SK-N-SH treated with all-trans-retinoic acid at 6 μM for 48 hours (cell line): ENCODE results near the gene ATG13.

Experiments used
- ARNTL ChIP-seq: fragments of 450-650 bp; formaldehyde crosslinking; IDR thresholded peaks from 2 replicates; pipeline ENCODE4 v1.5.0; 2020; ENCODE audit warnings: low read depth, mild to moderate bottlenecking, moderate library complexity, borderline replicate concordance
- CSDC2 ChIP-seq: fragments of 250-450 bp; sonication (Bioruptor Pico); IDR thresholded peaks from 2 replicates; pipeline ENCODE4 v1.5.0; 2020; ENCODE audit warnings: mild to moderate bottlenecking, moderate library complexity
- ESRRG ChIP-seq: fragments of 250-450 bp; sonication (Bioruptor Pico); IDR thresholded peaks from 2 replicates; pipeline ENCODE4 v1.6.1; 2021; ENCODE audit warnings: mild to moderate bottlenecking
- OSR1 ChIP-seq: fragments of 250-450 bp; sonication (Bioruptor Pico); IDR thresholded peaks from 2 replicates; pipeline ENCODE4 v1.8.0; 2022; ENCODE audit warnings: moderate library complexity, mild to moderate bottlenecking, inconsistent platforms
- SNAI2 ChIP-seq: fragments of 250-450 bp; sonication (Bioruptor Pico); IDR thresholded peaks from 2 replicates; pipeline ENCODE4 v1.5.0; 2020; ENCODE audit warnings: mild to moderate bottlenecking, moderate library complexity
- TOX ChIP-seq: fragments of 250-450 bp; sonication (Bioruptor Pico); IDR thresholded peaks from 2 replicates; pipeline ENCODE4 v1.8.0; 2021; ENCODE audit warnings: mild to moderate bottlenecking, moderate library complexity, borderline replicate concordance
- ZC3H10 ChIP-seq: fragments of 250-450 bp; sonication (Bioruptor Pico); IDR thresholded peaks from 2 replicates; pipeline ENCODE4 v1.5.1; 2021; ENCODE audit warnings: mild to moderate bottlenecking, moderate library complexity
- ZFP3 ChIP-seq: fragments of 250-450 bp; sonication (Bioruptor Pico); IDR thresholded peaks from 2 replicates; pipeline ENCODE4 v1.5.0; 2020; ENCODE audit warnings: mild to moderate bottlenecking, moderate library complexity
- ZNF70 ChIP-seq: fragments of 450-650 bp; formaldehyde crosslinking; IDR thresholded peaks from 2 replicates; pipeline ENCODE4 v1.5.0; 2020; ENCODE audit warnings: mild to moderate bottlenecking, moderate library complexity
- TF ChIP-seq, protein P1 (sequence below): fragments of 250-450 bp; sonication (Bioruptor Pico); IDR thresholded peaks from 2 replicates; pipeline ENCODE4 v1.8.0; 2020; ENCODE audit warnings: mild to moderate bottlenecking, moderate library complexity, borderline replicate concordance
- TF ChIP-seq, protein P2 (sequence below): fragments of 250-450 bp; sonication (Bioruptor Pico); IDR thresholded peaks from 2 replicates; pipeline ENCODE4 v1.5.1; 2020; ENCODE audit warnings: low read depth, mild to moderate bottlenecking, moderate library complexity
- TF ChIP-seq, protein P3 (sequence below): fragments of 250-450 bp; sonication (Bioruptor Pico); IDR thresholded peaks from 2 replicates; pipeline ENCODE4 v1.5.1; 2021; ENCODE audit warnings: mild to moderate bottlenecking, moderate library complexity
- TF ChIP-seq, protein P4 (sequence below): fragments of 250-450 bp; sonication (Bioruptor Pico); IDR thresholded peaks from 2 replicates; pipeline ENCODE4 v1.8.0; 2021; ENCODE audit warnings: low read depth, mild to moderate bottlenecking, moderate library complexity, borderline replicate concordance

DNA sequence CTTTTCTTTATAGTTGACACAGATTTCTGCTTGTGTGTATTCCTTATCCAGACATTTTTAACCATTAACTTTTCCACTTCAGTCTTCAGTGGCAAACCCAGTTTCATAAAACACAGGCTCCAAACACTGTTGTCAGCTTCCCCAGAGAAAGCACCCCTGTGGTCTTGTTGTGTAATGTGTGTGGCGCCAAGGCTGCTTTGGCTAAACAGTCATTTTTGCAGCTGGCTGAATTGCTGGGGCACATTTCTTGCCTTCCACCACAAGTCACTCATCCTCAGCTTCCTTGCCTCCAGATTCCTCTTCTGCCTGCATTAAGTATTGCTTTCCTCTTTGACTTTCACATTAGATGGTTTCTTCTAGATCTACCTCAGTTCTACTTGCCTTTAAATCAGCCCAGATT lies 42.6 kb downstream of the ATG13 start:
- TF ChIP-seq SNAI2 (CRISPR knock-in tag) = no peak
- TF ChIP-seq, protein P1, sequence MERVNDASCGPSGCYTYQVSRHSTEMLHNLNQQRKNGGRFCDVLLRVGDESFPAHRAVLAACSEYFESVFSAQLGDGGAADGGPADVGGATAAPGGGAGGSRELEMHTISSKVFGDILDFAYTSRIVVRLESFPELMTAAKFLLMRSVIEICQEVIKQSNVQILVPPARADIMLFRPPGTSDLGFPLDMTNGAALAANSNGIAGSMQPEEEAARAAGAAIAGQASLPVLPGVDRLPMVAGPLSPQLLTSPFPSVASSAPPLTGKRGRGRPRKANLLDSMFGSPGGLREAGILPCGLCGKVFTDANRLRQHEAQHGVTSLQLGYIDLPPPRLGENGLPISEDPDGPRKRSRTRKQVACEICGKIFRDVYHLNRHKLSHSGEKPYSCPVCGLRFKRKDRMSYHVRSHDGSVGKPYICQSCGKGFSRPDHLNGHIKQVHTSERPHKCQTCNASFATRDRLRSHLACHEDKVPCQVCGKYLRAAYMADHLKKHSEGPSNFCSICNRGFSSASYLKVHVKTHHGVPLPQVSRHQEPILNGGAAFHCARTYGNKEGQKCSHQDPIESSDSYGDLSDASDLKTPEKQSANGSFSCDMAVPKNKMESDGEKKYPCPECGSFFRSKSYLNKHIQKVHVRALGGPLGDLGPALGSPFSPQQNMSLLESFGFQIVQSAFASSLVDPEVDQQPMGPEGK = no peak
- TF ChIP-seq ARNTL = no peak
- TF ChIP-seq, protein P2, sequence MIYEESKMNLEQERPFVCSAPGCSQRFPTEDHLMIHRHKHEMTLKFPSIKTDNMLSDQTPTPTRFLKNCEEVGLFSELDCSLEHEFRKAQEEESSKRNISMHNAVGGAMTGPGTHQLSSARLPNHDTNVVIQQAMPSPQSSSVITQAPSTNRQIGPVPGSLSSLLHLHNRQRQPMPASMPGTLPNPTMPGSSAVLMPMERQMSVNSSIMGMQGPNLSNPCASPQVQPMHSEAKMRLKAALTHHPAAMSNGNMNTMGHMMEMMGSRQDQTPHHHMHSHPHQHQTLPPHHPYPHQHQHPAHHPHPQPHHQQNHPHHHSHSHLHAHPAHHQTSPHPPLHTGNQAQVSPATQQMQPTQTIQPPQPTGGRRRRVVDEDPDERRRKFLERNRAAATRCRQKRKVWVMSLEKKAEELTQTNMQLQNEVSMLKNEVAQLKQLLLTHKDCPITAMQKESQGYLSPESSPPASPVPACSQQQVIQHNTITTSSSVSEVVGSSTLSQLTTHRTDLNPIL (CRISPR knock-in tag) = no peak
- TF ChIP-seq CSDC2 (CRISPR knock-in tag) = no peak
- TF ChIP-seq, protein P3, sequence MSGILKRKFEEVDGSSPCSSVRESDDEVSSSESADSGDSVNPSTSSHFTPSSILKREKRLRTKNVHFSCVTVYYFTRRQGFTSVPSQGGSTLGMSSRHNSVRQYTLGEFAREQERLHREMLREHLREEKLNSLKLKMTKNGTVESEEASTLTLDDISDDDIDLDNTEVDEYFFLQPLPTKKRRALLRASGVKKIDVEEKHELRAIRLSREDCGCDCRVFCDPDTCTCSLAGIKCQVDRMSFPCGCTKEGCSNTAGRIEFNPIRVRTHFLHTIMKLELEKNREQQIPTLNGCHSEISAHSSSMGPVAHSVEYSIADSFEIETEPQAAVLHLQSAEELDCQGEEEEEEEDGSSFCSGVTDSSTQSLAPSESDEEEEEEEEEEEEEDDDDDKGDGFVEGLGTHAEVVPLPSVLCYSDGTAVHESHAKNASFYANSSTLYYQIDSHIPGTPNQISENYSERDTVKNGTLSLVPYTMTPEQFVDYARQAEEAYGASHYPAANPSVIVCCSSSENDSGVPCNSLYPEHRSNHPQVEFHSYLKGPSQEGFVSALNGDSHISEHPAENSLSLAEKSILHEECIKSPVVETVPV (CRISPR knock-in tag) = no peak
- no peak for TF ChIP-seq ZC3H10 (CRISPR knock-in tag)
- TF ChIP-seq OSR1 (CRISPR knock-in tag) = no peak
- TF ChIP-seq ZFP3 (CRISPR knock-in tag) = no peak
- no peak for TF ChIP-seq ESRRG (CRISPR knock-in tag)
- TF ChIP-seq, protein P4, sequence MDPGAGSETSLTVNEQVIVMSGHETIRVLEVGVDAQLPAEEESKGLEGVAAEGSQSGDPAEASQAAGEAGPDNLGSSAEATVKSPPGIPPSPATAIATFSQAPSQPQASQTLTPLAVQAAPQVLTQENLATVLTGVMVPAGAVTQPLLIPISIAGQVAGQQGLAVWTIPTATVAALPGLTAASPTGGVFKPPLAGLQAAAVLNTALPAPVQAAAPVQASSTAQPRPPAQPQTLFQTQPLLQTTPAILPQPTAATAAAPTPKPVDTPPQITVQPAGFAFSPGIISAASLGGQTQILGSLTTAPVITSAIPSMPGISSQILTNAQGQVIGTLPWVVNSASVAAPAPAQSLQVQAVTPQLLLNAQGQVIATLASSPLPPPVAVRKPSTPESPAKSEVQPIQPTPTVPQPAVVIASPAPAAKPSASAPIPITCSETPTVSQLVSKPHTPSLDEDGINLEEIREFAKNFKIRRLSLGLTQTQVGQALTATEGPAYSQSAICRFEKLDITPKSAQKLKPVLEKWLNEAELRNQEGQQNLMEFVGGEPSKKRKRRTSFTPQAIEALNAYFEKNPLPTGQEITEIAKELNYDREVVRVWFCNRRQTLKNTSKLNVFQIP (CRISPR knock-in tag) = no peak
- TF ChIP-seq TOX (CRISPR knock-in tag) = no peak
- no peak for TF ChIP-seq ZNF70
